Middle frontal gyrus (tissue), 1 donor: ENCODE data around the gene SLC25A4.
"Not testable (repeated sequence)": the region's sequence is repeated elsewhere in the genome, so short reads cannot be mapped to it uniquely, and the experiment has no call there.

Experiments
- DNase-seq: peaks from one replicate; pipeline ENCODE4 v3.0.0-alpha.2; 2015; ENCODE audit warnings: low spot score; ENCODE audit errors: extremely low spot score

The SLC25A4 gene

DNA sequence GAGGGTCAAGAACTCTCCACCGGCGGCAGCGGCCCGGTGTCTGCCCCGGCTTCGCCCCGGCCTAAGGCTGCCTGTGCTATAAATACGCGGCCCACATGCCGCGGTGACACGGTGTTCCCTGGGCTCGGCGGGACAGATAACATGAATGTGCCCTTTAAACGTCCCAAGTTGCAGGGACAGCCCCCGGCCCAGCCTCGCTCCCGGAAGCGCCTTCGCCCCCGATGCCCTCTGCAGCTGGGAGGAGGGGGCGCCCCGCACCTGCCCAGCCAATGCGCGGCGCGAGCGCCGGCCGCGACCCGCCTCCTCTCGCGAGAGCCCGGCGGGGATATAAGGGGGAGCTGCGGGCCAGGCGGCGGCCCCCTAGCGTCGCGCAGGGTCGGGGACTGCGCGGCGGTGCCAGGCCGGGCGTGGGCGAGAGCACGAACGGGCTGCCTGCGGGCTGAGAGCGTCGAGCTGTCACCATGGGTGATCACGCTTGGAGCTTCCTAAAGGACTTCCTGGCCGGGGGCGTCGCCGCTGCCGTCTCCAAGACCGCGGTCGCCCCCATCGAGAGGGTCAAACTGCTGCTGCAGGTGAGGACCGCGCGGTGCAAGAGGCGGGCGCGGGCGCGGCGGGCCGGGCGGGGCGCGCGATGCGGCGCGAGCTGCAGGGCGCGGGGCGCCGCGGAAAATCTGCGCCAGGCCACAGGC, at the start of gene SLC25A4:
TSS of gene SLC25A4 (plus strand) at position 355 of the 689 bp plus-strand sequence. CDS start at position 462, 107 bp downstream.
- peak; percentile 84 for DNase-seq

DNA sequence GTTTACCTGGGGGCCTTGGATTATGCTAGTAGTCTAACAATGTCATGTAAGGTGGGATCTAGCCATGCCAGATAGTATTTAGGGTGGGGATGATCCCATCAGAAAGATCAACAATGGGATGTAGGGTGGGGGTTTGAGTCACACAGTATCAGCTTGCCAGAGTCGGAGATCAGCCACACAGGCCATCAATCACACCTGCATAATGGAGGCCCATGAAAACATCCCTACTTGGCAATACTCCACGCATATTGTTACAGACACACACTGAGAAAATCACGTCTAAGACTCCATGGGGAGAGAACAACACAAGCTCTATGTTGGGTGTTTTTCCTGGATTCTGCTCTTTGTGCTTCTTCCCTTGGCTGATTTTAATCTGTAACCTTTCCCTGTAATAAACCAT, 49.5 kb upstream of the SLC25A4 start:
- DNase-seq, result no peak

DNA sequence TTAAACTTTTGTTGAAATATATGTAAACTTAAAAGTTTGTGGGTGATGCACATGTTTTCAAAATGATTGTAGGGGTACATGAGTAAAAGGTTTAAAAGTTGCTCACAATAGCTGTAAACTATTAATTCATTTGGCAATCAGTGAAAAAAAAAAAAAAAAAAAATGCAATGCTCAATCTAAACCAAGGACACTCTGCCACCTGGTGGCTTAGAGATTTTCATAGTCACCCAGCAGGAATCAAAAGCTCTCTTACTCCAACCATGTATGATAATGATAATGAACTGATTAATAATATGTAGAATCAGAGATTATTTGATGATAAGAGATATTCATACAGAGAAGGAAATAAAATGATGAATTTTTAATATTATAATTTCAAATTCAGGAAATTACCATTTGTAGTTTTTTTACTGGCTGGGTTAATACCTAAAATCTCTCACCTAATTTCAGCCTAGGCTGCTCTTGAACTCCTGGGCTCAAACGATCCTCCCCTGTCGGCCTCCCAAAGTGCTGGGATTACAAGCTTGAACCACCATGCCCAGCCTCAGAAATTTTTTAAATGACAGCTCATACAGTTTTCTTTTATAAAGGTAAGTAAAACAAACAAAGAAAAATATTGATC, 46.9 kb upstream of the SLC25A4 start:
- no peak for DNase-seq

DNA sequence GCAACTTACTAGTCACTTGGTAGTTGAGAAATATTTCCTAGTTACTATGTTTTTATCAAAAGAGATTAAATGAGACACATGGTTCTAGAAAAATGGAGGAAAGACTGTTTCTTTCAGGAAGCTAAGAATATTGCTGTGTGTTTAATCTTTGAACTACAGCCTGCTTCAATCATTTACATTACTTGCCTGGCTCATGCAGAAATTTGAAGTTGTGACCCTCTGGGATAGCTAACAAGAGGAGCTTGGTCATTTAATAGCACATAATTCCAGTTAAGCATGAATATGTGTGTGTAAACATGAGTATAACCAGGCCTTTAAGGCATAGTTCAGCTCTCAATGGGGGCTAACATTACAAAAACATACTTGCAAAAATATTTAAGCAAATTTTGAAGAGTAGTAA, 44.6 kb upstream of the SLC25A4 start:
- no peak for DNase-seq

DNA sequence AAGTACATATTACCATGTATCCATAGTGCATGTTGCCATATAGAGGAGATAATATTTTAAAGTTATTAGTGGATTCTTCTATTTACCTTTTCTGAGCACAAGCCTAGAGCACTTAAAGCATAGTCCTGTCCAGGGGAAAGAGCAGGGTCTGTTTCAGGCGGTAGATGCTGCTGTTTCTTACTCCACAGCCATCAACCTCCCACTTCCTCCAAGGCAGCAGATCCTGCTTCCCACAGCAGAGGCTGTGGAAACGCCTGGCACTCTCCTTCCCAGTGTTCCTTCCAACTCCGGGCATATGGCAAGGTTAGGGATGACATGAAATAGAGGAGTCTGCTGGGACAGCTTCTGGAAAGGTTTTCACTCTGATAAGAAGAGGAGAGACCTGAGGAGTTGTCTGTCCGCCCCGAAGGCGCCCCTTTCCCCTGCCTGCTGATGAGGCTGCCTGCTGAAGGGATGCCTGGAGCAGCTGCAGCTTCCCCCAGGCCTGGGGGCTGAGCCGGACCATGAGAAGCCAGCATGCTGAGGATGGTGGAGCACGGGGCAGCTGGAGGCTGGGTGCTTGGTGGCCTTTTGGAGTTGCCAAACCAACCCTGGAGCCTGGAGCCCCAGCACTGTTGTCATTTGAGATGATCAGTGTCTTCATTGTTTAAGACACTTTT, 43.9 kb upstream of the SLC25A4 start:
- no peak for DNase-seq

DNA sequence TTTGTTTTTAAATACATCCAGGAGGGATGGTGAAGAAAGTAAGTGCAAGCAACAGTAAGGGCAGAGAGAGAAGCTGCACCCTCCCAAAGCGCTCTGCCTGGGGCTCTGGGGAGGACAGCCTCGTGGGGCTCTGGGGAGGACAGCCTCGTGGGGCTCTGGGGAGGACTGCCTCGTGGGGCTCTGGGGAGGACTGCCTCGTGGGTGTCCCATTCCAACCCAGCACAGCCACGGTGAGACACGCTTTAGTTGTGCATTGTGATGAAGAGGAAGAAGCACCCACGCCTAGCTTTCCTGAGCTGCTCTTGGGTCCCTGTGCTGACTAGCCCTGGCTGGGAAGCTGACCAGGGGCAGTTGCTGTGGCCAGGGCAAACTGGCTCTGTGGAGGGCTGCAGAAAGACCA, 43.1 kb upstream of the SLC25A4 start:
- no peak for DNase-seq

DNA sequence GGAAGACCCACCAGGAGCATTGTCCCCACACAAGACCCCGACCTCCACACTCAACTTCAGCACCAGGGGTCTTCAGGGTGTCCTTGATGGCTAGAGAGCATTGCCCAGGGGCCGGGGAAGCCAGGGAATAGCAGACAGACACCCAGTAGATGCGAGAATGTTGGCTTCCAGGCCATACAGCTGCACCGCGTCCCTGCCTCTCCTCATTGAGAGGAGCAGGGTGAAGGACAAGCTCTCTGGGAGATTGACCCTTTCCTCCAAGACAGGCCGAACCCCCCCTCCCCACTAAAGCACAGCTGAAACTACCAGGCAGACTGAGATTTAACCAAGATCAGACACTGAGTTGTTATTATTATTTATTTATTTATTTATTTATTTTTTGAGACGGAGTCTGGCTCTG, 42.6 kb upstream of the SLC25A4 start:
- no peak for DNase-seq

DNA sequence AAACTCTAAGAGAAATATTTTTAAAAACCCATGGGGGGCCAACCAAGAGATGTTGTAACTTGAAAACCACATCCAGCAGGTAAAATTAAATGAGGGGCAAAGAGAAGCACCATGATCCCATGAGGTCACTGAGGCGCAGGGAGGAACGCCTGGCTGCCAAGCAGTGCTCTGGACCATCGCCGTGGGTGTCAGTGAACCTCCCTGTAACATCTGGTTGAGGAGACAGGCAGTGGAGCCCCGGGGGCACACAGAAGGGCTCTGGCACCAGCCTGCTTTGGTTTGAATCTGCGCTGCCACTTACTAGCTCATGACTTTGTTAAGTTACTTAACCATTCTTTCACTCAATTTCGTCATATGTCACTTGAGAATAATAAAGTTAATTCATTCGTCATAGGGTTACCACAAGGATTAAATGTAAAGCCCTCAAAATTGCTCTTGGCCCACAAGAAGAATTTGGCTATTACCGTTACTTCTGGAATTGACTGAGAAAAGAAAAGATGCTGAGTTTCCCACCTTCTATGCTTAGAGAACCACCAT, 41.6 kb upstream of the SLC25A4 start:
- DNase-seq, result no peak

DNA sequence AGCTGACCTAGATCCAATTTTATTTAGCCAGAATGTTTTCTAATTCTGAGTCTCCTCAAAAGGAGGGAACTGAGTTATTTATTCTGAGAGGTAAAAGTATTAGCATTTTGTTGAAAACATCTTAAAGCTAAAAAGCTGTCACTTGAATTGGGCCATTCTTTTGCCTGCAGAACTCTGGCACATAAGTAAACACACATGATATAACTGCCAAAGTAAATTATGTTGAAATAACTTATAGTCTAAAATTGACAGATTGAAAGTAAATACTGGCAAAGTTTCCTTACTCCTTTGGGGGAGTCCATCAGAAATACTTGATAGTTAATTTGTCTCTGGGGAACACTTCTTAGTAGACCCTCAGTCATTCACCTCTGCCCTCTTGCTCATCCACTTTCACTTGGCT, 38.3 kb upstream of the SLC25A4 start:
- no peak for DNase-seq

DNA sequence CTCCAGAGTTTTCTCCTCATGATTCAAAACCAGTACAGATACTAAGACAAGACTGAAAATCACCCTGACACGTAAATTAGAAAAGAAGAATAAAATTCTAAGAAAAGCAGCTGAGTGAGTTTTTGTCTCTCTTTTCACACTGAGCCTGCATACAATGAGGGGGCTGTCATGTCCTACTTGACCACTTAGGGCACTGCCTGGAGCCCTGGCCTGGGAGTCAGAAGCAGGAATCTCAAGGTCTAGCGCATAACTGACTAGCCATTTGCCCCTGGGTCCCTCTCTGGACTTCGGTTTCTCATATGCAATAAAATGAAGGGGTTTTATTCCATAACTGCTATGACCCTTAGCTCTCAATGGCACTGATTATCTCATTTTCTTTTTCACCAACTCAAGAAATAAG, 36.7 kb upstream of the SLC25A4 start:
- DNase-seq, result no peak

DNA sequence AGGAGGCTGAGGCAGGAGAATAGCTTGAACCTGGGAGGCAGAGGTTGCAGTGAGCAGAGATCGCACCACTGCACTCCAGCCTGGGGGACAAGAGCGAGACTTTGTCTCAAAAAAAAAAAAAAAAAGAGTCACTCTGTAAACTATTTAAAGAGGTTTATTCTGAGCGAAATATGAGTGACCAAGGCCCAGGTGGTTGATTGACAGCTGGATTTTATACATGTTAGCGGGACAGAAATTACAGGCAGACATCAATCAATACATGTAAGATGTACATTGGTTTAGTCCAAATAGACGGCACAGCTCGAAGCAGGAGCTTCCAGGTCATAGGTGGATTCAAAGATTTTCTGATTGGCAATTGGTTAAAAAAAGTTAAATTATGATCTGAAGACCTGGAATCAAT, 35.5 kb upstream of the SLC25A4 start:
- not testable (repeated sequence) for DNase-seq

DNA sequence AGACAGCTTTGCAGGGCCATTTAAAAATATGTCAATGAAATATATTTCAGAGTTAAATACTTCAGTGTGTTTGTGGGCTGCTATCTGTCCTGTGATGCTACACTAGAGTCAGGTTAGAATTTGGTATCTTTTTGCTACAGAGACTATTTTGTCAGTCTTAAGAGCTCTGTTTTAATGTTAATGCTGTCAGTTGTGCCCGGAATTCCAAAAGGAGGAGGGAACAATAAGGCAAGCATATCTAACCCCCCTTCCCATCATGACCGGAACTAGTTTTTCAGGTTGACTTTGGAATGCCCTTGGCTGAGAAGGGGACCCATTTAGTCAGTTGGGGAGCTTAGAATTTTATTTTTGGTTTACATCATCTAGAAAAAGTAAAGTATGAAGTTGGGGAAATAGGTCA, 34.9 kb upstream of the SLC25A4 start:
- DNase-seq, result no peak

DNA sequence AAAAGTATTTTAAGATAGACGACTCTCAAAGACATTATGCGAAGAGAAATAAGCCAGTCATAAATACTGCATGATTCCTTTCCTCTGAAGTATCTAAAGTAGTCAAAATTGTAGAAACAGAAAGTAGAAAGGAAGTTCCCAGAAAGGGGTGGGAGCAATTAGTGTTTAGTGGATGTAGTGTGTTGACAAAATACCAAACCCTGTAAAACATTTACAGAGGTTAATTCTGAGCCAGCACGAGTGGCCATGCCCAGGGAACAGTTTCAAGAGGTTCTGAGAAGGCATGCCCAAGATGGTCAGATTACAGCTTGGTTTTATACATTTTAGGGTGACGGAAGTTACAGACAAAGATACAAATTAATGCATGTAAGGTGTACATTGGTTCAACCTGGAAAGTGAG, 34.4 kb upstream of the SLC25A4 start:
- no peak for DNase-seq

DNA sequence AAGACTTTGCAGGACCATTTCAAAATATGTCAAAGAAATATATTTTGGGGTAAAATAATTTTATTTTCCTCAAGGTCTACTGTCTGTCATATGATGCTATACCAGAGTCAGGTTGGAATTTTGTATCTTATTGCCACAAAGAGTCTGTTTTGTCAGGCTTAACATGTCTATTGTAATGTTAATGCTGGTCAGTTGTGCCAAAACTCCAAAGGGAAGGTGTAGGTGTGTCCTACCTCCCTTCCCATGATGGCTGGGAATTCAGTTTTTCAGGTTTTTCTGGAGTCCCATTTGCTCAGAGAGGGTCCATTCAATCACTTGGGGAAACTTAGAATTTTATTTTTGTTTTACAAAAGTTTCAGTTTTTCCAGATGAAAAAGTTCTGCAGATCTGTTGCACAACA, 33.3 kb upstream of the SLC25A4 start:
- no peak for DNase-seq

DNA sequence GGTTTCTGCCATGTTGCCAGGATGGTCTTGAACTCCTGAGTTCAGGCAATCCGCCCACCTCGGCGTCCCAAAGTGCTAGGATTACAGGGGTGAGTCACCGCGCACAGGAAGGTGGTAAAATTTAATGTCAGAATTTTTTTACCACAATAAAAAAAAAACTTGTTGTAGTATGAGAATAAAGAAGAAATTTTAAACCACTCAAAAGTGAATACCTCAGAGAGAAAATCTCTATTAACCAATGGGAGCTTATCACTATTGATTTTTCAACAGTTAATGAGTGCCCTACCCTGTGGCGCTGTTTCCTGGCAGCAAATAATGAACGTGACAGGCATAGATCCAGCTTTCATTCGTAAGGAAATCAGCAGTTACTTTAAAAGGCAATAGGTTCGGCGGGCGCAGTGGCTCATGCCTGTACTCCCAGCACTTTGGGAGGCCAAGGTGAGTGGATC, 32.7 kb upstream of the SLC25A4 start:
- no peak for DNase-seq

DNA sequence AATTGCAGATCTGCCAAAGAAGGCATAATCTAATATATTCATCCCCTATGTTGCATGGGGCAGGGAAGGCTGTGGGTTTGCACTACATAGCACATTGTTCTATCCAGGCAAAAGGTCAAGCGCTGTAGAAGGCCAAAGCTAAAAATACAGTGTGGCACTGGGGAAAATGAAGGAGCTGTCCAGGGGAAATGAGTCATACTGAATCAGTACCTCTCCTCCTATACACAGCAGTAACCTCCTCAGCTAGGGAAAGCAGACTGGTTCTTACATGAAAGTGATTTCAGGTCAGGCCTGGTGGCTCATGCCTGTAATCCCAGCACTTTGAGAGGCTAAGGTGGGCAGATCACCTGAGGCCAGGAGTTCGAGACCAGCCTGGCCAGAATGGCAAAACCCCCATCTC, 31.0 kb upstream of the SLC25A4 start:
- DNase-seq, result no peak

DNA sequence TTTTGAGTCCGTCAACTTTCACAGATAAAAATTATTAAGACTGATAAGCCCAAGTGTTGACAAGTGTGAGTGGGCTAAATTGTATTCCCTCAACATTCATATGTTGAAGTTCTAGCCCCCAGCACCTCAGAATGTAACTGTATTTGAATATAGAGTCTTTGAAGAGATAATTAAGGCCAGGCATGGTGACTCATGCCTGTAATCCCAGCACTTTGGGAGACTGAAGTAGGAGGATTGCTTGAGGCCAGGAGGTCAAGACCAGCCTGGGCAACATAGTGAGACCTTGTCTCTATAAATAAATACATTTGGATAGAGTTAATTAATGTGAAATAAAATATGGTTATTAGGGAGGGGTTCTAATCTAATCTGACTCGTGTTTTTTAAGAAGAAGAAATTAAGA, 29.7 kb upstream of the SLC25A4 start:
- DNase-seq, result no peak

DNA sequence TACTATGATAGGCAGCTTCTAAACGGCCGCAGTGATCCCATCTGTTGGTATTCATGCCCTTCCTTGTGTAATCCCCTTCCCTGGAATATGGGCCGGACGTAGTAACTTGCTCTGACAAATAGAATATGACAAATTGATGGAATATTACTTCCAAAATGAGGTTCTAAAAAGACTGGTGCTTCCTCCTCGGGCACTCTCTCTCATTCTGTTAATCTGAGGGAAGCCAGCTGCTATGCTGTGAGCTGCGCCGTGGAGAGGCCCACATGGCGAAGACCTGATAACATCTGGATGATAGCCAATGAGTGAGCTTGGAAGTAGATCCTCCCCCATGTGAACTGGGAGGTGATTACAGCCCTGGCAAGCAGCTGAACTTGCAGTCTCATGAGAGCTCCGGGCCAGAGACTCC, 27.2 kb upstream of the SLC25A4 start:
- DNase-seq, result no peak

DNA sequence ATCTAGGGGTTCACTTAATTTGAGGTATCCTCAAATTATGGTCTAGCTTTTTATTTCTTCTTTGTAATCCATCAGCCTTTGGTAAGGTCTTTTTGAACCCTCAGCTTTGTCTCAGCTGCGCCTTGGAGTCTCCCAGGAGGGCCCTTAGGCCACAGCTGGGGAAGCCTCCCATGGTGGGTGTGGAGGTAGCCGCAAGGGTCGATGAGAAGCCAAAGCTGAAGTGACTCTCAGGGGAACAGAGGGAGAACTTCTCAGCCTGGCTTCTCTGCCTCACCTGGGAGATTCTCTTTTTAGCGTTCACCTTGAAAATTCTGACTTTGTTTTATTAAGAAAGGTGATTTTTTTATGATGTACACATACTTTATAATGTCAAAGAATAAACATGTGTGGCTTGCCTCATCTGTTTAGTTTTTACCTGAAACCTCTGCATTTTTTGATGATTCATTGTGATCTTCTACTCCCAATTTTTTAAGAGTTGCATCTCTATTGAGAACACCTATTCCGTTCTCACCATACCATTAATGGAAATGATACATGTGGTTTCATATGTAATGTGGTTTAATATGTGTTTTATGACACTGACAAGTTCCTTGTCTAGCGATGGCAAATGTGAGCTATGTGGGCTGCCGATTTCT, 25.6 kb upstream of the SLC25A4 start:
- no peak for DNase-seq

DNA sequence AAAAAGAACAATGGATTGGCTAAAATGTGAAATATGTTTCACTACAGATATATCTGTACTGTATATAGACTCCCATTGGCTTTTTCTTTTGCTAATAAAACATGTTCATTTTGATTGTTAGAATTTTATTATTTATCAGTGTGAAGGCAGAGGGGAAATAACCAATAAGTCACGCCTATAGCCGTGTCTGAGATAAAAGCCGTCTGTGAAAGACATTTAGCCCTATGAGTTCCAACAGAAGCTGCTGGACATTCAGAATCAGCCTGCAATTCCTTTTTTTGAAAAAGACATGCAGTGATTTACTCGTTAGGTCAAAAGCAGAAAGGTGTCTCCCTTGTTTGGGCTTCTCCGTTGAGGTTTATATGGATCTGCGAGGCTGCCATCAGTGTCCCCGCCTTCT, 24.2 kb upstream of the SLC25A4 start:
- DNase-seq, result no peak

DNA sequence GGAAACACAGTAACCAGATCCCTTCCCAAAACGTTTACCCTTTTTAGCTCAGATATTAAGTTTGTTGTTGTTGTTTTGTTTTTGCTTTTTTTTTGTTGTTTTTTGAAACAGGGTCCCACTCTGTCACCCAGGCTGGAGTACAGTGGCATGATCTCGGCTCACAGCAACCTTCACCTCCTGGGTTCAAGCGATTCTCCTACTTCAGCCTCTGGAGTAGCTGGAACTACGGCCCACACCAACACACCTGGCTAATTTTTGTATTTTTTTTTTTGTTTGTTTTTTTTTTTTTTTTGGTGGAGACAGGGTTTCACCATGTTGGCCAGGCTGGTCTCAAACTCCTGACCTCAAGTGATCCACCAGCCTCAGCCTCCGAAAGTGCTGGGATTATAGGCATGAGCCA, 23.6 kb upstream of the SLC25A4 start:
- DNase-seq, result not testable (repeated sequence)
